ENCODE measurements around the gene TSHR.

GRCh38 chr14:81125536-81125935 lies 170.1 kb downstream of the TSHR start:
- TF ChIP-seq CTCF (IDR thresholded peaks at IDR 0.05): no peak
- no peak for TF ChIP-seq EZH2 (IDR thresholded peaks at IDR 0.05)
